ENCODE measurements around the gene CAMK1D.

CAMK1D gene

GRCh38 chr10:12401466-12401865, 52.1 kb downstream of the CAMK1D start:
- no peak overlapping the region for H3K27ac ChIP-seq
- H3K4me3 ChIP-seq = no peak overlapping the region
- TF ChIP-seq CTCF (IDR thresholded peaks at IDR 0.05) = no peak
- no peak for DNase-seq (ENCODE audit: low spot score)

GRCh38 chr10:12403119-12403518, 53.8 kb downstream of the CAMK1D start:
- TF ChIP-seq CTCF (IDR thresholded peaks at IDR 0.05) = no peak
- no peak overlapping the region for H3K27ac ChIP-seq
- no peak for DNase-seq (ENCODE audit: low spot score)
- H3K4me3 ChIP-seq = no peak overlapping the region

GRCh38 chr10:12405342-12406320, 56.3 kb downstream of the CAMK1D start:
- H3K27ac ChIP-seq = no peak overlapping the region
- H3K4me3 ChIP-seq = no peak overlapping the region
- DNase-seq (ENCODE audit: low spot score) = peak; percentile 36
- TF ChIP-seq CTCF (IDR thresholded peaks at IDR 0.05) = no peak

- no peak overlapping the region for H3K4me3 ChIP-seq
- TF ChIP-seq CTCF (IDR thresholded peaks at IDR 0.05) = no peak
- peak; percentile 61 for DNase-seq (ENCODE audit: low spot score)
- no peak overlapping the region for H3K27ac ChIP-seq
Measured at GRCh38 chr10:12406764-12407400, 57.5 kb downstream of the CAMK1D start.

- Histone ChIP-seq H3K4me3 (no peak overlapping the region), H3K27ac (no peak overlapping the region)
- no peak for TF ChIP-seq CTCF (IDR thresholded peaks at IDR 0.05)
- peak; percentile 31 for DNase-seq (ENCODE audit: low spot score)
Measured at GRCh38 chr10:12408472-12408871, 59.1 kb downstream of the CAMK1D start.

GRCh38 chr10:12409161-12409560, 59.8 kb downstream of the CAMK1D start:
- TF ChIP-seq CTCF (IDR thresholded peaks at IDR 0.05) = no peak
- no peak overlapping the region for H3K27ac ChIP-seq
- peak; percentile 40 for DNase-seq (ENCODE audit: low spot score)

More at GRCh38 chr10:12409161-12409560, 59.8 kb downstream of the CAMK1D start:
- no peak overlapping the region for H3K4me3 ChIP-seq
